ENCODE data around the gene MLH3. TPM values are rescaled to one million over a fixed set of nuclear protein-coding genes. Genes with fewer than 3 reads are reported as not detected.

The MLH3 gene
- total RNA-seq, 1 donor from 2014 or later, result 41.5 TPM

DNA sequence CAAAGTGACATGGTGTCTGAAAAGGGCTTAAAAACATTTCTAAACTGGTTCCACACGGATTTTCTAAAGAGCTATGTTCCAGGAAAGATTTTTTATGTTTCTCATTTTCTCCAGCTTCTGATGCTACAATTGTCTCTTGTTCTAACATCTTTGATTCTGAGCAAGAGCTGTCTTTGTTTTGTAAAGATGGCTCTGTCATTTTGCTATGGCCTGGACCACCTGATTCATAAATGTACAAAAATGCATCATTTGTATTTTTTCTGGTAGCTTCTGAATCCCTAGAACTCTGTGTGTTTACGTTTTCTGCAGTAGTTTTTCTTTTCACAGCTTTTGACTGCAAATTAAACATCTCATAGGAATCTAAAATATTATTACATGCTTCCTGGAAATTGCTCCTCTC, 3.2 kb downstream of the MLH3 start:
- Mint-ChIP-seq H3K4me3 (no peak overlapping the region), H3K36me3 (peaks cover 38% of the 10 kb centered on the region), H3K27me3 (ENCODE audit: insufficient read depth, low read depth) (peaks cover 5% of the 10 kb centered on the region), H3K27ac (no peak overlapping the region), H3K9me3 (peaks cover 7% of the 10 kb centered on the region), H3K4me1 (peaks cover 12% of the 10 kb centered on the region)
- Histone ChIP-seq H3K4me2 (no peak overlapping the region), H2AFZ (replicated peaks) (no peak overlapping the region), H3K79me2 (ENCODE audit: low read depth) (peaks cover 14% of the 10 kb centered on the region), H3K9me3 (ENCODE audit: low read depth) (no peaks in the 10 kb centered on the region), H3K36me3 (no peaks in the 10 kb centered on the region), H3K27ac (no peak overlapping the region), H3F3A (ENCODE audit: low read depth) (peaks cover 21% of the 10 kb centered on the region), H3K4me3 (no peak overlapping the region), H3K9ac (no peak overlapping the region), H3K4me1 (peaks cover 10% of the 10 kb centered on the region), H3K27me3 (no peaks in the 10 kb centered on the region), H4K20me1 (ENCODE audit: low read depth) (no peaks in the 10 kb centered on the region)
- no peak for DNase-seq (ENCODE audit: low spot score)
- no peak for TF ChIP-seq EZH2phosphoT487 (IDR thresholded peaks at IDR 0.05)
- TF ChIP-seq EZH2 (IDR thresholded peaks at IDR 0.05), result no peak
- TF ChIP-seq, protein P1, sequence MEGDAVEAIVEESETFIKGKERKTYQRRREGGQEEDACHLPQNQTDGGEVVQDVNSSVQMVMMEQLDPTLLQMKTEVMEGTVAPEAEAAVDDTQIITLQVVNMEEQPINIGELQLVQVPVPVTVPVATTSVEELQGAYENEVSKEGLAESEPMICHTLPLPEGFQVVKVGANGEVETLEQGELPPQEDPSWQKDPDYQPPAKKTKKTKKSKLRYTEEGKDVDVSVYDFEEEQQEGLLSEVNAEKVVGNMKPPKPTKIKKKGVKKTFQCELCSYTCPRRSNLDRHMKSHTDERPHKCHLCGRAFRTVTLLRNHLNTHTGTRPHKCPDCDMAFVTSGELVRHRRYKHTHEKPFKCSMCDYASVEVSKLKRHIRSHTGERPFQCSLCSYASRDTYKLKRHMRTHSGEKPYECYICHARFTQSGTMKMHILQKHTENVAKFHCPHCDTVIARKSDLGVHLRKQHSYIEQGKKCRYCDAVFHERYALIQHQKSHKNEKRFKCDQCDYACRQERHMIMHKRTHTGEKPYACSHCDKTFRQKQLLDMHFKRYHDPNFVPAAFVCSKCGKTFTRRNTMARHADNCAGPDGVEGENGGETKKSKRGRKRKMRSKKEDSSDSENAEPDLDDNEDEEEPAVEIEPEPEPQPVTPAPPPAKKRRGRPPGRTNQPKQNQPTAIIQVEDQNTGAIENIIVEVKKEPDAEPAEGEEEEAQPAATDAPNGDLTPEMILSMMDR (IDR thresholded peaks at IDR 0.05), result no peak

DNA sequence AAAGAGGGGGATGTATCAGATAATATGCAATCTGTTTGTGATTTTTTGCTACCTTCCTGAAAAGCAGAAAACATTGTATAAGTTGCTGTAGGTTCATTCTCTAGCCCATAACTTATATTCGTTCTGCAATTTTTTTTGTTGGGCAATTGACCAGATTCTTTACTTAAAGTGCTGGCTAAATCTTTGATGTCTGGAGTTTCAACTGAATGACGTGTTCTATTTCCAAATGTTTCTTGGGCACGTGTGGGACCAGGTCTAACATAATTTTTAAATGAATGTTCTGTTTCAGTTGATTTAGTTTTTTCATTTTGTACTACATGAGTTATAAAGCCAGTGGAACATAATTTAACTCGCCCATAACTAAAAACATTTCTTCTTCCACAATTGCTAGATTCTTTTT, 3.8 kb downstream of the MLH3 start:
- no peaks in the 10 kb centered on the region for H3K36me3 ChIP-seq
- H3K27ac ChIP-seq, result no peak overlapping the region
- Mint-ChIP-seq H3K27ac (no peak overlapping the region), H3K27me3 (ENCODE audit: insufficient read depth, low read depth) (peaks cover 5% of the 10 kb centered on the region), H3K36me3 (peaks cover 35% of the 10 kb centered on the region), H3K4me1 (peaks cover 12% of the 10 kb centered on the region), H3K4me3 (no peak overlapping the region), H3K9me3 (peaks cover 7% of the 10 kb centered on the region)
- H3K9ac ChIP-seq, result no peak overlapping the region
- H4K20me1 ChIP-seq (ENCODE audit: low read depth), result no peaks in the 10 kb centered on the region
- peaks cover 10% of the 10 kb centered on the region for H3K4me1 ChIP-seq
- TF ChIP-seq, protein P1 (IDR thresholded peaks at IDR 0.05), result no peak
- TF ChIP-seq EZH2phosphoT487 (IDR thresholded peaks at IDR 0.05), result no peak
- no peak overlapping the region for H2AFZ ChIP-seq (replicated peaks)
- DNase-seq (ENCODE audit: low spot score), result no peak
- H3K27me3 ChIP-seq, result no peaks in the 10 kb centered on the region
- no peak overlapping the region for H3K4me3 ChIP-seq
- H3K4me2 ChIP-seq, result no peak overlapping the region
- H3F3A ChIP-seq (ENCODE audit: low read depth), result peaks cover 15% of the 10 kb centered on the region
- H3K79me2 ChIP-seq (ENCODE audit: low read depth), result peaks cover 14% of the 10 kb centered on the region
- H3K9me3 ChIP-seq (ENCODE audit: low read depth), result no peaks in the 10 kb centered on the region

DNA sequence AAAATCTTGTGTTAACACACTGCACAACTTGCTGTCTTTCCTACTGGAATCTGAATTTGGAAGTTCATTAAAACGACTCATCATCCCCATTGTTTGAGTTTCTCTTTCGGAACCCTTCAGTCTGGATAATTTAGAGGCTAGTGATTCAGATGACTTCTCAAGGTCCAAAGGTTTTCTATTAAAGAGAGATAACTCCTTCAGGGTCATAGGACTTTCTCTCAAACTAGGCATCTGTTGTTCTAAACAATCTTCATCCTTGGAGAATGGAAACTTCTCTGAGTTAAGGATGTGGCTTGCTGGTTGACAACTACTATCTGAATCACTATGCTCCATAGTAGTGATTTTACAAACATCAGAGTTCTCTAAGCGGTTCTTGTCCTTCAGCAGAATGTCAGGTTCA, 4.4 kb downstream of the MLH3 start:
- Histone ChIP-seq H3K4me3 (no peak overlapping the region), H3K79me2 (ENCODE audit: low read depth) (peaks cover 14% of the 10 kb centered on the region), H3K4me2 (no peak overlapping the region), H3K36me3 (no peaks in the 10 kb centered on the region), H3K27me3 (no peaks in the 10 kb centered on the region), H2AFZ (replicated peaks) (no peak overlapping the region), H3K9ac (no peak overlapping the region), H3K4me1 (peaks cover 10% of the 10 kb centered on the region), H4K20me1 (ENCODE audit: low read depth) (no peaks in the 10 kb centered on the region), H3K27ac (no peak overlapping the region), H3K9me3 (ENCODE audit: low read depth) (no peaks in the 10 kb centered on the region), H3F3A (ENCODE audit: low read depth) (peaks cover 14% of the 10 kb centered on the region)
- Mint-ChIP-seq H3K4me3 (no peak overlapping the region), H3K27ac (no peak overlapping the region), H3K4me1 (peaks cover 12% of the 10 kb centered on the region), H3K36me3 (peaks cover 37% of the 10 kb centered on the region), H3K27me3 (ENCODE audit: insufficient read depth, low read depth) (peaks cover 5% of the 10 kb centered on the region), H3K9me3 (peaks cover 7% of the 10 kb centered on the region)
- no peak for TF ChIP-seq EZH2 (IDR thresholded peaks at IDR 0.05)
- TF ChIP-seq, protein P1 (IDR thresholded peaks at IDR 0.05), result no peak
- no peak for TF ChIP-seq EZH2phosphoT487 (IDR thresholded peaks at IDR 0.05)
- DNase-seq (ENCODE audit: low spot score), result no peak

All from neural progenitor cell (in vitro differentiated cells).